HCT116 (cell line): Measurements from ENCODE around the gene HTR7. TPM values are rescaled to one million over a fixed set of nuclear protein-coding genes. Genes with fewer than 3 reads are reported as not detected.

Experiments used
- ATAC-seq: fragments of 200-7000 bp; cut with Tn5 transposase; 2 replicates; pipeline ENCODE4 v1.9.1; 2020; ENCODE audit warnings: mild to moderate bottlenecking, moderate library complexity
- BruUV-seq: library from RNA; stranded (reverse); fragments of 400-500 nt; replicated peaks from 2 replicates; lab custom pipeline; 2021; lab: Mats Ljungman, UMichigan
- CTCF ChIA-PET: fragments of 300-600 bp; sonication (Branson Sonifier 250); formaldehyde crosslinking; loops from one replicate; lab custom pipeline; 2021; ENCODE audit warnings: antibody characterized with exemption; lab: Charles Lee
- POLR2A ChIA-PET: fragments of 300-600, 350-600 bp; sonication (Branson Sonifier 250); formaldehyde crosslinking; loops from one replicate; lab custom pipeline; 2021; ENCODE audit warnings: antibody characterized with exemption; lab: Charles Lee
- RAD21 ChIA-PET, 2 experiments: fragments of 300-600 bp; sonication (Branson Sonifier 250); formaldehyde crosslinking; loops; one replicate each; lab custom pipeline; 2023; ENCODE audit warnings: low total read pairs in 2 of 2; ENCODE audit not compliant: uncharacterized antibody in 2 of 2, unreplicated experiment in 2 of 2, low non-redundant PET in 1 of 2; lab: Charles Lee
- DNase-seq: peaks from one replicate; pipeline ENCODE4 v3.0.0-alpha.2; 2010; ENCODE audit warnings: low read depth, low spot score
- H2AFZ ChIP-seq: fragments of 200-600 bp; shearing (Covaris generic), sonication (generic); 2 replicates; pipeline ENCODE4 v1.6.1; 2017; ENCODE audit warnings: low read depth, mixed run types, mixed read lengths, antibody characterized with exemption, low read length; ENCODE audit not compliant: poor library complexity, severe bottlenecking
- H3K27ac ChIP-seq: 2 replicates; pipeline ENCODE4 v1.5.1; 2012; ENCODE audit warnings: low read depth, low read length
- H3K27me3 ChIP-seq: fragments of 200-600 bp; sonication (generic); 2 replicates; pipeline ENCODE4 v1.6.1; 2016; ENCODE audit warnings: mixed run types, low read length, mixed read lengths; ENCODE audit not compliant: insufficient read depth
- H3K36me3 ChIP-seq, 2 experiments: fragments of 200-500 bp in 1 of 2; fragments of 200-600 bp in 1 of 2; sonication (Bioruptor generic) in 1 of 2; sonication (generic) in 1 of 2; 2 replicates each; pipeline versions ENCODE4 v1.5.1 to v1.6.1; 2014 to 2016; ENCODE audit warnings: low read length in 2 of 2, inconsistent platforms in 1 of 2, mixed read lengths in 1 of 2, mixed run types in 1 of 2; ENCODE audit not compliant: insufficient read depth in 2 of 2, control insufficient read depth in 1 of 2
- H3K4me1 ChIP-seq, 2 experiments: fragments of 200-600 bp in 1 of 2; sonication (generic) in 1 of 2; 2 replicates each; pipeline versions ENCODE4 v1.5.1 to v1.6.1; 2012 to 2017; ENCODE audit warnings: low read length in 2 of 2, inconsistent platforms in 1 of 2, mild to moderate bottlenecking in 1 of 2, mixed read lengths in 1 of 2, mixed run types in 1 of 2, moderate library complexity in 1 of 2; ENCODE audit not compliant: insufficient read depth in 2 of 2, control insufficient read depth in 1 of 2
- H3K4me2 ChIP-seq: fragments of 200-600 bp; sonication (generic); 2 replicates; pipeline ENCODE4 v1.6.1; 2017; ENCODE audit warnings: mixed run types, low read length, mixed read lengths
- H3K4me3 ChIP-seq, 2 experiments: fragments of 200-600 bp in 1 of 2; sonication (generic) in 1 of 2; replicated peaks in 1 of 2; 2 replicates each; pipeline ENCODE4 v1.5.1; 2011 to 2016; ENCODE audit warnings: low read length in 2 of 2, control low read depth in 1 of 2, low read depth in 1 of 2, mild to moderate bottlenecking in 1 of 2, mixed read lengths in 1 of 2, mixed run types in 1 of 2
- H3K79me2 ChIP-seq: fragments of 200-600 bp; sonication (generic); 2 replicates; pipeline ENCODE4 v1.6.1; 2017; ENCODE audit warnings: mild to moderate bottlenecking, mixed run types, low read length, moderate library complexity, mixed read lengths; ENCODE audit not compliant: insufficient read depth
- H3K9ac ChIP-seq: fragments of 200-600 bp; sonication (generic); 2 replicates; pipeline ENCODE4 v1.6.1; 2016; ENCODE audit warnings: low read length, mixed read lengths
- H3K9me2 ChIP-seq: fragments of 200-600 bp; sonication (generic), shearing (Covaris generic); 2 replicates; pipeline ENCODE4 v1.6.1; 2017; ENCODE audit warnings: mixed run types, mild to moderate bottlenecking, moderate library complexity; ENCODE audit not compliant: insufficient read depth
- H3K9me3 ChIP-seq, 2 experiments: fragments of 200-500 bp in 1 of 2; fragments of 200-600 bp in 1 of 2; sonication (Bioruptor generic) in 1 of 2; sonication (generic) in 1 of 2; 2 replicates each; pipeline ENCODE4 v1.6.1; 2014 to 2017; ENCODE audit warnings: low read length in 2 of 2, mixed read lengths in 2 of 2, inconsistent platforms in 1 of 2, low read depth in 1 of 2, mild to moderate bottlenecking in 1 of 2, mixed run types in 1 of 2, moderate library complexity in 1 of 2; ENCODE audit not compliant: control insufficient read depth in 1 of 2, insufficient read depth in 1 of 2
- H4K20me1 ChIP-seq: fragments of 200-600 bp; sonication (generic), shearing (Covaris generic); 2 replicates; pipeline ENCODE4 v1.6.1; 2017; ENCODE audit warnings: mixed run types, mild to moderate bottlenecking, moderate library complexity; ENCODE audit not compliant: insufficient read depth
- CBX3 ChIP-seq: IDR thresholded peaks from 2 replicates; pipeline ENCODE4 v1.6.1; 2012; ENCODE audit warnings: low read depth
- ELF1 ChIP-seq: IDR thresholded peaks from 2 replicates; pipeline ENCODE4 v1.6.1; 2012; ENCODE audit warnings: low read depth, borderline replicate concordance
- EZH2 ChIP-seq: fragments of 200-600 bp; sonication (generic); IDR thresholded peaks from 2 replicates; pipeline ENCODE4 v1.6.1; 2017; ENCODE audit warnings: antibody characterized with exemption, mixed run types
- FOSL1 ChIP-seq: IDR thresholded peaks from 2 replicates; pipeline ENCODE4 v1.6.1; 2012; ENCODE audit warnings: low read depth
- JUND ChIP-seq: IDR thresholded peaks from 2 replicates; pipeline ENCODE4 v1.6.1; 2012
- MAX ChIP-seq: IDR thresholded peaks from 2 replicates; pipeline ENCODE4 v1.6.1; 2012
- POLR2AphosphoS5 ChIP-seq: IDR thresholded peaks from 2 replicates; pipeline ENCODE4 v1.6.1; 2011; ENCODE audit warnings: mild to moderate bottlenecking, low read depth, low read length, moderate library complexity
- REST ChIP-seq: IDR thresholded peaks from 2 replicates; pipeline ENCODE4 v1.6.1; 2012; ENCODE audit warnings: low read depth
- SIN3A ChIP-seq: IDR thresholded peaks from 2 replicates; pipeline ENCODE4 v1.6.1; 2012; ENCODE audit warnings: low read depth
- ZBTB33 ChIP-seq: IDR thresholded peaks from 2 replicates; pipeline ENCODE4 v1.6.1; 2011; ENCODE audit warnings: mild to moderate bottlenecking, low read length, moderate library complexity; ENCODE audit not compliant: insufficient replicate concordance; ENCODE audit errors: extremely low read depth
- ZFX ChIP-seq: fragments of 450-650 bp; IDR thresholded peaks from 2 replicates; pipeline ENCODE4 v1.6.1; 2017
- intact Hi-C: fragments of 100-400 bp; cut with micrococcal nuclease; formaldehyde crosslinking; loops from 2 replicates; pipeline ENCODE4 v1.10.0; 2022
- total RNA-seq: library from RNA; stranded (reverse); gene quantifications from one replicate; pipeline ENCODE4 v1.2.1, GENCODE V29; 2021; ENCODE audit not compliant: unreplicated experiment

The HTR7 gene
- total RNA-seq, 1 experiment from 2014 or later = 32.2 TPM

- RAD21 ChIA-PET = no interaction called here
- DNase-seq (peak; percentile 16), ATAC-seq (peak; percentile 44; the same call in 1 of the 2 replicates)
- CTCF ChIA-PET = no interaction called here
- POLR2A ChIA-PET = no interaction called here
- BruUV-seq = no TSS peak
- no peak overlapping the region for H2AFZ ChIP-seq
- H3K4me1 ChIP-seq = peaks cover 5 to 18% of the 10 kb centered on the region in 2 experiments; a peak in 2 of 4 replicates
- H3K4me3 ChIP-seq = no peak overlapping the region
- H3K9me3 ChIP-seq = no peaks in the 10 kb centered on the region
- 0 out of 2 replicates have a peak, but pooled peaks cover 12% of the 10 kb centered on the region for H3K79me2 ChIP-seq
- no peaks in the 10 kb centered on the region for H4K20me1 ChIP-seq
- H3K4me2 ChIP-seq = peak overlapping the region; percentile 34; the same call in 1 of the 2 replicates
- H3K9ac ChIP-seq = no peak overlapping the region
- H3K27ac ChIP-seq = no peak overlapping the region
- peaks cover 2 to 5% of the 10 kb centered on the region in 2 experiments; a peak in 1 of 4 replicates for H3K36me3 ChIP-seq
- intact Hi-C loops = no loop called here
- no peaks in the 10 kb centered on the region for H3K9me2 ChIP-seq
- no peaks in the 10 kb centered on the region for H3K27me3 ChIP-seq
- 0 out of 2 replicates have a peak, but pooled peaks have one; percentile 18 for TF ChIP-seq CBX3
- no peak for TF ChIP-seq ZFX
- peak; percentile 47 for TF ChIP-seq JUND
- peak; percentile 50; the same call in 1 of the 2 replicates for TF ChIP-seq FOSL1
- TF ChIP-seq ZBTB33 = no peak
- TF ChIP-seq EZH2 = no peak
Measured at GRCh38 chr10:90741926-90742565, 115.8 kb downstream of the HTR7 start.

- Histone ChIP-seq H3K79me2 (0 out of 2 replicates have a peak, but pooled peaks cover 9% of the 10 kb centered on the region), H3K4me3 (no peak overlapping the region), H3K4me1 (peaks cover 5 to 18% of the 10 kb centered on the region in 2 experiments; a peak in 2 of 4 replicates), H4K20me1 (no peaks in the 10 kb centered on the region), H3K9me3 (no peaks in the 10 kb centered on the region), H3K27me3 (no peaks in the 10 kb centered on the region), H3K9me2 (no peaks in the 10 kb centered on the region), H3K4me2 (no peak overlapping the region), H3K27ac (no peak overlapping the region), H3K36me3 (peaks cover 2 to 5% of the 10 kb centered on the region in 2 experiments; a peak in 1 of 4 replicates), H3K9ac (no peak overlapping the region), H2AFZ (no peak overlapping the region)
- intact Hi-C loops = no loop called here
- DNase-seq (no peak), ATAC-seq (no peak)
- RAD21 ChIA-PET = no interaction called here
- BruUV-seq = no TSS peak
- CTCF ChIA-PET = no interaction called here
- POLR2A ChIA-PET = no interaction called here
- TF ChIP-seq MAX (no peak), JUND (no peak), POLR2AphosphoS5 (no peak), REST (no peak), SIN3A (no peak), ZBTB33 (no peak), ELF1 (no peak)
Measured at GRCh38 chr10:90740265-90740664, 117.6 kb downstream of the HTR7 start.
